NCI-H187 treated with DMSO at 0.1 percent for 48 hours (cell line): Measurements from ENCODE around the gene ATM.
"Not testable (repeated sequence)": the region's sequence is repeated elsewhere in the genome, so short reads cannot be mapped to it uniquely, and the experiment has no call there.

Source experiments
- DNase-seq: peaks from one replicate; lab custom pipeline; 2025; lab: John Stamatoyannopoulos, UW

The ATM gene

DNA sequence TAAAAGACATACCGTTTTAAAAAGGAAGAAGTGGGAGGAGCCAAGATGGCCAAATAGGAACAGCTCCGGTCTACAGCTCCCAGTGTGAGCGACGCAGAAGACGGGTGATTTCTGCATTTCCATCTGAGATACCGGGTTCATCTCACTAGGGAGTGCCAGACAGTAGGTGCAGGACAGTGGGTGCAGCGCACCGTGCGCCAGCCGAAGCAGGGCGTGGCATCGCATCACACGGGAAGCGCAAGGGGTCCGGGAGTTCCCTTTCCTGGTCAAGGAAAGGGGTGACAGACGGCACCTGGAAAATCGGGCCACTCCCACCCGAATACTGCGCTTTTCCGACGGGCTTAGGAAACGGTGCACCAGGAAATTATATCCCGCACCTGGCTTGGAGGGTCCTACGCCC is 150.6 kb downstream of the ATM start:
- DNase-seq, result not testable (repeated sequence)

GRCh38 chr11:108388576-108388975 is 165.7 kb downstream of the ATM start:
- DNase-seq, result no peak

GRCh38 chr11:108392353-108392752 is 169.5 kb downstream of the ATM start:
- DNase-seq, result no peak

- no peak for DNase-seq
Measured at GRCh38 chr11:108393046-108393445, 170.2 kb downstream of the ATM start.

GRCh38 chr11:108394744-108395284 is 171.9 kb downstream of the ATM start:
- no peak for DNase-seq

- not testable (repeated sequence) for DNase-seq
Measured at GRCh38 chr11:108396672-108397071, 173.8 kb downstream of the ATM start.

DNA sequence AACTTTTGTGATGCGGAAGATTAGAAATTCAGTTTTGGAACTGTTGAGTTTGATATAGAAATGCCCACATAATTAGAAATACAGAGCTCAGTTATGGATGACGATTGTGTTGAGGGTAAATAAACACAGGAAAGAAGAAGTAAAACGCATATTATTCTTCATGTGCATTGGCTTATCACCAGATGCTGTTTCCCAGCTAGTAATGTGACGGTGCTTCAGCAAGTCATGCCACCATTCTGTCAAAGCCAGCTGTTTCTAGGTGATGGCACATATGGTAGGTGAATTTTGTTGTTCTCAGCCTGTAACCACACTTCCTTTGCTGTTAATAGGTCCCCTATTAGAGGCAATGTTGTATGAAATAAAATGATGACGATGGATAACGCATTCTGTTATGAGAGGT is 175.6 kb downstream of the ATM start:
- DNase-seq, result no peak

DNA sequence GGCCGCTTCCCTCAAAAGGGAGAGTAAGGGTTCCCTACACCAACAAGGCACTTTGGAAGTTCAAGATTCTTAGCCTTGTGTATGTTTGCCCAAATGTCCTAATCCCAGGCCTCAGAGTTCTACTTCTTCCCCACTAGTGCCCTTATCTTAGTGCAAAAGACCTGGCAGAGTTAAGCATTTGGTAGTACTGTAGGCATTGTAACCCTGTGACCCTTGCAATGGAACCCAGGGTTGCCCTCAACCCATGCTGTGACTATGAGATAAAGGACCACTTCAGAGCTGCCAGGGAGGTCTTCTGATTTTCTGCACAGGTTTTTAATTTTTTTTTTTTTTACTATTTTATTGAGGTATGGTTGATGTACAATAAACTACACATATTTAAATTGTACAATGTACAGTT is 179.4 kb downstream of the ATM start:
- no peak for DNase-seq

DNA sequence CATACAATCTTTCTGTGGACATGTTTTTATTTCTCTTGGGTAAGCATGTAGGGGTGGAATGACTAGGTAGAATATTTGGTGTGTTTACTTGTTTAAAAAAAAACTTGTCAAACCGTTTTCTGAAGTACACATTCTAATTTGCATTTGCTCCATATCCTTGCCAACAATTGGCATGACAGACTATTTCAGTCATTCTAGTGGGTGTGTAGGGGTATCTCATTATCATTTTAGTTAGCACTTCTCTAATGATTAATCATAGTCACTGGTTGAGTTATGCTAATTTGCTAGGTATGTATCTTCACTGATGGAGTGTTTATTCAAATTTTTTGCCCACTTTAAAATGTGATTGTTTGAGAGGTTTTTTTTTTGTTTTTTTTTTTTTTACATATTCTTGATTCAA is 180.2 kb downstream of the ATM start:
- no peak for DNase-seq

DNA sequence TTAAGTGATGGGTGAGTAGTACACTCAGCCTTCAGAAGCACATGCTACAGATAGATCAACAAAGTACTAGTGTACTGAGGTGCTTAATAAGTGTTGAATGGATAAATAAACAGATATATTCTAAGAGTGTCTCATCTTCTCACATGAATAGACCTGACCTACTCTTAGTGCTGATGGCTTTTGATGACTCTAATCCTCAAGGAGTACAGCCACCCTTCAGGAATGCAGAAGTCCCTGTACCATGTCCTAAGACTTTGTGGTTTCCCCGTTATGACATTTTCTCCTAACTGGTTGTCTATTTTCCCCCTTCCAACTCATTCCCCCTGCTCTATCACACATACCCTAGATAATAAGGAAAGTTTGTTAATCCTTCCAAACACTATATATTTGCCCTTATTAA is 182.8 kb downstream of the ATM start:
- DNase-seq, result no peak

DNA sequence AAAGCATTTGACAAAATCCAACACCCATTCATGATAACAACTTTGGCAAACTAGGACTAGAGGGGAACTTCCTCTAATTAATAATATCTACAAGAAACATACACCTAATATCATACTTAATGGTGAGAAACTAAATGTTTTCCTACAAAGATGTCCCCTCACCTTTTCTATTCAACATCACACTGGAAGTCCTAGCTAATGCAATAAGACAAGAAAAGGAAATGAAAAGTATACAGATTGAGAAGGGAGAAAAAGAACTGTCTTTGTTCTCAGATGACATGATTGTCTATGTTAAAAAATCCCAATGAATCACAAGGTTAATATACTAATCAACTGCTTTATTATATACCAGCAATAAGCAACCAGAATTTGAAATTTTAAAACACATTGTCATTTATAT is 192.1 kb downstream of the ATM start:
- DNase-seq, result no peak

- not testable (repeated sequence) for DNase-seq
Measured at GRCh38 chr11:108417551-108417950, 194.7 kb downstream of the ATM start.
